Stimulated activated naive CD8-positive, alpha-beta T cell treated with anti-CD3 and anti-CD28 coated beads, Interleukin-15, amount 100 ng/mL, for 72 hours (primary cell): ENCODE results near the gene THAP6.
A peak's percentile ranks its signal among the peaks of the same experiment; 100 is the strongest.
"Not testable (repeated sequence)": the region's sequence is repeated elsewhere in the genome, so short reads cannot be mapped to it uniquely, and the experiment has no call there.

Experiments
- ATAC-seq: fragments of 150-1000 bp; cut with Tn5 transposase; 2 replicates; pipeline ENCODE4 v1.10.0; 2021; ENCODE audit warnings: mild to moderate bottlenecking, moderate library complexity
- DNase-seq, 2 donors: peaks; one replicate each; pipeline ENCODE4 v3.0.0; 2021 to 2022
- H3K27ac Mint-ChIP-seq, 2 donors: one replicate each; pipeline ENCODE4 v1.8.0; 2022; ENCODE audit warnings: mild to moderate bottlenecking in 2 of 2, mixed read lengths in 2 of 2, moderate library complexity in 2 of 2
- H3K27me3 Mint-ChIP-seq: one replicate; pipeline ENCODE4 v1.8.0; 2022; ENCODE audit warnings: mixed read lengths
- H3K4me1 Mint-ChIP-seq: one replicate; pipeline ENCODE4 v1.8.0; 2022; ENCODE audit warnings: mild to moderate bottlenecking, mixed read lengths
- H3K4me3 Mint-ChIP-seq, 2 donors: one replicate each; pipeline ENCODE4 v1.8.0; 2022; ENCODE audit warnings: mild to moderate bottlenecking in 2 of 2, mixed read lengths in 2 of 2, moderate library complexity in 1 of 2
- H3K9me3 Mint-ChIP-seq, 2 donors: one replicate each; pipeline ENCODE4 v1.8.0; 2022; ENCODE audit warnings: mixed read lengths in 2 of 2

Gene THAP6

DNA sequence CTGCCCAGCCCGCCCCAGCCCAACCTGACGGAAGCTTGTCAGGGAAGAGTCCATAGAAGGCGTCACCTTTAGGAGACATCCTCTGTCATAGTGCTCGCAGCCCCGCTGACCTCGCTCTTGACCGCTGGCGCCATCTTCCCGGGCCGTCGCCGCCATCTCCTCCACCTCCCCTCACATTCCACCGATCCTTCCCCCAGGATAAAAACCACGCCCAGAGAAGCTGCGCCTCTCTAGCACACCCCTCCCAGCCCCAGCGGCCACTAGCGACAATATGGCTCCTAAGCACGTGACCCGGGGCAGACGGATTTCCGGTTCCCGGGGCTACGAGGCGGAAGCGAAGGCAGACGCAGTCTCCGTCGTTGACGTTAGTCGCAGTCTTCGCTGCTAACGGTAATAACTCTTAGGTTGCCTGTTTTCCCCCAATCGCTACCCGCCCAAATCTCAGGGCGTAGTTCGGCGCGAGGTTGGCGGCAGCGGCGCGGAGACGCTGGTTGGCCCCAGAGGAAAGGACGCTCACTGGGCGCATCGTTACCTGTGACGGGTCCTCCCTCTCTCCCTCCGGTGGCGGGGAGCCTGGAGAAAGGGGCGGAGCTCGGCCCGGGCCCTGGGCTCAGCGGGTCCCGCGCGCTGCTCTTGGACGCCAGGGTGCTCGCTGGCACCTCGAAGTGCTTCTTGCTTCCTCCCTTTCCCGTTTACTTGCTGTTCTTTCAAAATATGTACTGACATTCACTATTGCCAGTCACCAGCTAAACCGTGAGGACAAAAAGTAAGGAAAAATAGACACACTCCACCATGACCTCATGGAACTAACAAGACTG is at the start of gene THAP6, which contains the start of gene RCHY1:
Gene THAP6, plus strand, starts transcription at position 343 of the 818 bp plus-strand sequence. CDS start 980 bp downstream, outside the sequence.
Gene RCHY1, minus strand, starts transcription at position 273 of the 818 bp plus-strand sequence. Its CDS starts 117 bp downstream, at position 156.
- Mint-ChIP-seq H3K4me1 (peaks cover 36% of the 10 kb centered on the region), H3K27ac (peak within 1 kb of the TSS; percentile 96 to 97), H3K27me3 (no peaks in the 10 kb centered on the region), H3K4me3 (peak within 1 kb of the TSS in 1 of 2 donors; percentile 90), H3K9me3 (peaks cover 7% of the 10 kb centered on the region in 2 donors)
- peak; percentile 88 to 92 for DNase-seq
- ATAC-seq: peak; percentile 94

DNA sequence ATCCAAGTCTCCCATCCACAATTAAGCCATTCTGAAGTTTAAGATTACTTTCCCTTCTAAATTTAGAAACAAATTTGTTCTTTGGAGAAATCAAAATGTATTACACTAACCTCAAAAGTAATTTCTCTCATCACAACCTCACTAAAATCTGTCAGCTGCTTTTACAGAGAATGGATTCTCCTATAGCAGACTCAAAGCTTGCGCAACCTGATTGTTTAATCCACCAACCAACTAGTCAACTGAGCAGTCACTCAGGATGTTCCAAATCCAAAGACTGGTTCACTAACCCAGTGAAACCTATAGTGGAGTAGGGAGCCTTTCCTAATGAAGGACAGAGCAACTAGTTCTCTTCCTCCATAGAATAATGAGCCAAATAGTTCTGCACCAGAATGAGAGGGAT is 44.4 kb upstream of the THAP6 start:
- no peaks in the 10 kb centered on the region for H3K27me3 Mint-ChIP-seq
- no peak for DNase-seq
- H3K4me3 Mint-ChIP-seq: no peak overlapping the region
- ATAC-seq: no peak
- H3K4me1 Mint-ChIP-seq: no peaks in the 10 kb centered on the region
- no peaks in the 10 kb centered on the region for H3K9me3 Mint-ChIP-seq
- H3K27ac Mint-ChIP-seq: no peak overlapping the region

- Mint-ChIP-seq H3K4me1 (no peaks in the 10 kb centered on the region), H3K27me3 (no peaks in the 10 kb centered on the region), H3K27ac (no peak overlapping the region), H3K9me3 (no peaks in the 10 kb centered on the region), H3K4me3 (no peak overlapping the region)
- DNase-seq (no peak), ATAC-seq (no peak)
These were observed 43.5 kb upstream of the THAP6 start for GRCh38 chr4:75470738-75471137.

GRCh38 chr4:75477201-75477600 is 37.1 kb upstream of the THAP6 start:
- Mint-ChIP-seq H3K4me3 (no peak overlapping the region), H3K9me3 (peaks cover 12 to 23% of the 10 kb centered on the region in 2 donors), H3K27me3 (no peaks in the 10 kb centered on the region), H3K27ac (no peak overlapping the region), H3K4me1 (no peaks in the 10 kb centered on the region)
- DNase-seq (no peak), ATAC-seq (no peak)

DNA sequence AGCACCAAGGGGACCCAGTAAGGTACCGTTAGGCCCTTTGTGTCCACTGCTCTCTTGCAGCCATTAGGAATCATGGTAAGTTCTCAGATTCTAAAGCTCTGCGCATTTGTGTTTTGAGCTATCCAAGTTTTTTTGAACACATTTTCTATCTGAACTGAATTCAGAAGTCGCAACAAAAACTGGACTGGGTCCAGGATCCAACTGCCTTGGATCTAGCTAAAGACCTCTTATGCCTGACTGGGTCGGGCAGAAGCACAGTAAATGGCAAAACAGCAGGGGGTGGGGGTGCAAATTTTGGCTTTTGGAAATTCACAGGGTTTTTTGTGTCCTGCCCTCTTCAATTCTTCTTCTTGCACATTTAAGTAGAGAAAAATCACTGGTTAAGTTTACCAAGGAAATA is 30.1 kb upstream of the THAP6 start:
- no peak overlapping the region for H3K27ac Mint-ChIP-seq
- H3K9me3 Mint-ChIP-seq: no peaks in the 10 kb centered on the region
- no peak for DNase-seq
- H3K27me3 Mint-ChIP-seq: no peaks in the 10 kb centered on the region
- H3K4me1 Mint-ChIP-seq: no peaks in the 10 kb centered on the region
- H3K4me3 Mint-ChIP-seq: no peak overlapping the region
- ATAC-seq: no peak

GRCh38 chr4:75490155-75490554 is 24.1 kb upstream of the THAP6 start:
- ATAC-seq: no peak
- Mint-ChIP-seq H3K4me1 (no peaks in the 10 kb centered on the region), H3K27ac (no peak overlapping the region), H3K4me3 (no peak overlapping the region), H3K9me3 (no peaks in the 10 kb centered on the region), H3K27me3 (no peaks in the 10 kb centered on the region)
- DNase-seq: no peak

DNA sequence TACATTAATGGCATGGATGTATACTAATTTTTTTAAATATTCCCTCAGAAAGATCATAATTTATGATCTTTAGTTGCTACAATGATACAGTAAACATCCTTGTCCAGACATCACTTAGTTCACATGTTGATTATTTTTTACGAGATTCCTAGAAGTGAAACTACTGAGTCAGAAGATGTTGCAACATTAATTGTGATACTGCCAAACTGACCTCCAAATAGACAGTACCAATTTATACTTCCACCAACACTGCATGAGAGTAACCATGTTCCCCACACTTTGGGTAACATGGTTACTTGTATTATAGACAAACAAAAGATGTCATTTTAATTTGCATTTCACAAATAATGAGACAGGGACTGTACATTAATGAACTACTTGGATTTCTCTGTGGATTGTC is 19.7 kb upstream of the THAP6 start:
- Mint-ChIP-seq H3K27me3 (no peaks in the 10 kb centered on the region), H3K9me3 (peaks cover 0 to 6% of the 10 kb centered on the region in 2 donors), H3K27ac (no peak overlapping the region), H3K4me1 (peaks cover 27% of the 10 kb centered on the region), H3K4me3 (no peak overlapping the region)
- ATAC-seq (no peak), DNase-seq (no peak)

GRCh38 chr4:75495476-75495875 is 18.8 kb upstream of the THAP6 start:
- DNase-seq (no peak), ATAC-seq (no peak)
- peaks cover 27% of the 10 kb centered on the region for H3K4me1 Mint-ChIP-seq
- no peak overlapping the region for H3K4me3 Mint-ChIP-seq
- peaks cover 0 to 6% of the 10 kb centered on the region in 2 donors for H3K9me3 Mint-ChIP-seq
- H3K27me3 Mint-ChIP-seq: no peaks in the 10 kb centered on the region
- no peak overlapping the region for H3K27ac Mint-ChIP-seq

- Mint-ChIP-seq H3K9me3 (peaks cover 0 to 6% of the 10 kb centered on the region in 2 donors), H3K27ac (no peak overlapping the region), H3K4me3 (no peak overlapping the region)
These were observed 17.9 kb upstream of the THAP6 start for GRCh38 chr4:75496406-75496805.

DNA sequence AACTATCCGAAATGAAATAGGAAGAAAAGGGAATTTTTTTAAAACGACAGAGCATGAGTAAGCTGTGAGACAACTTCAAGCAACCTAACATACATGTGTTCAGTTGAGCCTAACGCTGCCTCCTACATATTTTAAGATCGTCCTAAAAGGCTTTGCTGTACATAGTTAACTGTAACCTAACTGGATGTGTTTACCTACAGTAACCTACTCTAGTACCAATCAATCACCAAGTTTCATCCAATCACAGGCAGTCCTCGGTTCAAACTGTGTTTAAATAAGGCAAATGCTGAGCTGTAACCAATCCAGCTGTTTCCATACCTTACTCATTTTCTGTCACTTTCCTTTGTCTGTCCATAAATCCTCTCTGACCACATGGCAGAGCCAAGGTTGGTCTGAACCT is 17.1 kb upstream of the THAP6 start:
- Mint-ChIP-seq H3K9me3 (peaks cover 0 to 6% of the 10 kb centered on the region in 2 donors), H3K4me1 (peaks cover 27% of the 10 kb centered on the region), H3K4me3 (no peak overlapping the region), H3K27me3 (no peaks in the 10 kb centered on the region), H3K27ac (peak overlapping the region in 1 of 2 donors; percentile 31)
- ATAC-seq: no peak
- DNase-seq: no peak

More at GRCh38 chr4:75496406-75496805, 17.9 kb upstream of the THAP6 start:
- H3K27me3 Mint-ChIP-seq: no peaks in the 10 kb centered on the region
- ATAC-seq (no peak), DNase-seq (no peak)
- H3K4me1 Mint-ChIP-seq: peaks cover 27% of the 10 kb centered on the region

- H3K4me3 Mint-ChIP-seq: no peak overlapping the region
- H3K27me3 Mint-ChIP-seq: no peaks in the 10 kb centered on the region
- peaks cover 27% of the 10 kb centered on the region for H3K4me1 Mint-ChIP-seq
- H3K27ac Mint-ChIP-seq: peak overlapping the region in 1 of 2 donors; percentile 73
- peaks cover 0 to 6% of the 10 kb centered on the region in 2 donors for H3K9me3 Mint-ChIP-seq
- ATAC-seq (no peak), DNase-seq (no peak)
These were observed 16.2 kb upstream of the THAP6 start for GRCh38 chr4:75498041-75498440.

- Mint-ChIP-seq H3K27ac (no peak overlapping the region), H3K9me3 (peaks cover 0 to 6% of the 10 kb centered on the region in 2 donors), H3K27me3 (no peaks in the 10 kb centered on the region), H3K4me1 (peaks cover 27% of the 10 kb centered on the region), H3K4me3 (no peak overlapping the region)
- ATAC-seq: no peak
- no peak for DNase-seq
These were observed 14.4 kb upstream of the THAP6 start for GRCh38 chr4:75499900-75500299.

GRCh38 chr4:75502671-75503070 is 11.6 kb upstream of the THAP6 start:
- Mint-ChIP-seq H3K27me3 (no peaks in the 10 kb centered on the region), H3K4me3 (no peak overlapping the region), H3K4me1 (peaks cover 21% of the 10 kb centered on the region), H3K27ac (no peak overlapping the region), H3K9me3 (peaks cover 0 to 6% of the 10 kb centered on the region in 2 donors)
- ATAC-seq: no peak
- DNase-seq: no peak

- Mint-ChIP-seq H3K9me3 (peaks cover 7% of the 10 kb centered on the region in 2 donors), H3K4me3 (no peak overlapping the region), H3K27ac (no peak overlapping the region), H3K4me1 (peaks cover 25% of the 10 kb centered on the region), H3K27me3 (no peaks in the 10 kb centered on the region)
- ATAC-seq: no peak
- no peak for DNase-seq
These were observed 8.6 kb upstream of the THAP6 start for GRCh38 chr4:75505630-75506029.

- not testable (repeated sequence) for H3K27me3 Mint-ChIP-seq, H3K9me3 Mint-ChIP-seq, ATAC-seq, H3K27ac Mint-ChIP-seq, DNase-seq
- Mint-ChIP-seq H3K4me1 (peaks cover 32% of the 10 kb centered on the region), H3K4me3 (peak overlapping the region in 1 of 2 donors; percentile 44)
These were observed 4.7 kb upstream of the THAP6 start for GRCh38 chr4:75509592-75509991.

DNA sequence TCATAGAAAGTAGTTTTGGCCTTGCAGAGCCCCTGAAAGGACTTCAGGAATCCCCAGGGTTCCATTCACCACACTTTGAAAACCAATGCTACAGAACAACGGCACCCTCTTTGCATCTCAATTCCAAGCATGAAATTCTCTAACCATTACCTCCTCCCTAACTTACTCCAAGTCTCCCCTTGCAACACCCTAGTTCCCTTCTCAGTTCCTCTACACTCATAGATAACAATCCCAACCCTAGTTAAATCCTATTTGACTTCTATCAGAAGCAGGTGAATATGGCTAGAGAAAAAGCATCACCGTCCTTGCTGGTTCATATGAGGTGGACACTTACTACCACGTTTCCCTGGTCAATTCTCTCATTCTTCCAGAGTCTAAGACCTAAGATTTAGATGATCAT is 2.4 kb upstream of the THAP6 start:
- ATAC-seq: no peak
- Mint-ChIP-seq H3K27me3 (no peaks in the 10 kb centered on the region), H3K4me1 (peaks cover 32% of the 10 kb centered on the region), H3K27ac (no peak overlapping the region), H3K9me3 (peaks cover 7% of the 10 kb centered on the region in 2 donors), H3K4me3 (no peak overlapping the region)
- DNase-seq: no peak
